A673 (cell line): ENCODE measurements around the gene INTS6. TPM values are rescaled to one million over a fixed set of nuclear protein-coding genes. Genes with fewer than 3 reads are reported as not detected.

Source experiments
- BruUV-seq: library from RNA; stranded (reverse); fragments of 400-500 nt; replicated peaks from 2 replicates; lab custom pipeline; 2021; lab: Mats Ljungman, UMichigan
- CTCF ChIA-PET: fragments of 300-600 bp; sonication (Branson Sonifier 250); formaldehyde crosslinking; loops from one replicate; lab custom pipeline; 2022; ENCODE audit warnings: antibody characterized with exemption; lab: Charles Lee
- POLR2A ChIA-PET: fragments of 300-600 bp; sonication (Branson Sonifier 250); formaldehyde crosslinking; loops from one replicate; lab custom pipeline; 2022; ENCODE audit warnings: antibody characterized with exemption; ENCODE audit not compliant: low non-redundant PET; lab: Charles Lee
- DNase-seq: peaks from one replicate; pipeline ENCODE4 v3.0.0-alpha.2; 2015; ENCODE audit warnings: low spot score
- H3K27ac ChIP-seq: fragments of 200-600 bp; sonication (generic); 2 replicates; pipeline ENCODE4 v1.5.1; 2016; ENCODE audit warnings: mixed run types, low read depth, mild to moderate bottlenecking, mixed read lengths, antibody characterized with exemption, low read length; ENCODE audit not compliant: poor library complexity, severe bottlenecking
- H3K27me3 ChIP-seq: fragments of 200-600 bp; sonication (generic); replicated peaks from 2 replicates; pipeline ENCODE4 v1.6.1; 2017; ENCODE audit warnings: mixed run types, low read depth, mild to moderate bottlenecking, mixed read lengths, antibody characterized with exemption, low read length; ENCODE audit not compliant: insufficient read depth, poor library complexity
- H3K36me3 ChIP-seq: fragments of 200-600 bp; sonication (generic); 2 replicates; pipeline ENCODE4 v1.6.1; 2016; ENCODE audit warnings: mixed run types, mild to moderate bottlenecking, mixed read lengths, antibody characterized with exemption, low read length; ENCODE audit not compliant: insufficient read depth, poor library complexity, severe bottlenecking
- H3K4me1 ChIP-seq: fragments of 200-600 bp; sonication (generic); 2 replicates; pipeline ENCODE4 v1.6.1; 2017; ENCODE audit warnings: mixed run types, mild to moderate bottlenecking, mixed read lengths, antibody characterized with exemption, low read length; ENCODE audit not compliant: insufficient read depth, poor library complexity, severe bottlenecking
- H3K4me3 ChIP-seq: fragments of 200-600 bp; sonication (generic); 2 replicates; pipeline ENCODE4 v1.5.1; 2016; ENCODE audit warnings: low read depth, mixed run types, mild to moderate bottlenecking, mixed read lengths, low read length; ENCODE audit not compliant: poor library complexity, severe bottlenecking
- H3K9me3 ChIP-seq: fragments of 200-600 bp; sonication (generic); 2 replicates; pipeline ENCODE4 v1.6.1; 2016; ENCODE audit warnings: mixed run types, low read depth, mild to moderate bottlenecking, mixed read lengths, antibody characterized with exemption, low read length; ENCODE audit not compliant: poor library complexity, severe bottlenecking
- CTCF ChIP-seq: fragments of 300-800, 200-600 bp; sonication (generic); conservative IDR thresholded peaks from 2 replicates; pipeline ENCODE4 v1.5.1; 2017; ENCODE audit warnings: low read depth, mild to moderate bottlenecking, antibody characterized with exemption, low read length, moderate library complexity, mixed read lengths
- EZH2 ChIP-seq: fragments of 200-600 bp; sonication (generic); IDR thresholded peaks from 2 replicates; pipeline ENCODE4 v1.6.1; 2017; ENCODE audit warnings: borderline replicate concordance, low read depth, mild to moderate bottlenecking, mixed read lengths, antibody characterized with exemption, low read length; ENCODE audit not compliant: poor library complexity, severe bottlenecking
- intact Hi-C: fragments of 100-400 bp; cut with micrococcal nuclease; formaldehyde crosslinking; loops from one replicate; pipeline ENCODE4 v1.10.0; 2022; ENCODE audit not compliant: unreplicated experiment
- total RNA-seq: library from RNA; stranded (reverse); gene quantifications from 2 replicates; pipeline ENCODE4 v1.2.3, GENCODE V29; 2021

INTS6 gene
- total RNA-seq, 1 experiment from 2014 or later: 90.4 TPM

- H3K36me3 ChIP-seq: no peaks in the 10 kb centered on the region
- H3K9me3 ChIP-seq: no peaks in the 10 kb centered on the region
- no TSS peak for BruUV-seq
- DNase-seq: no peak
- POLR2A ChIA-PET: no interaction called here
- no peaks in the 10 kb centered on the region for H3K27me3 ChIP-seq
- no peaks in the 10 kb centered on the region for H3K4me1 ChIP-seq
- CTCF ChIA-PET: no interaction called here
- H3K4me3 ChIP-seq: no peak overlapping the region
- no peak overlapping the region for H3K27ac ChIP-seq
- TF ChIP-seq CTCF: no peak
- TF ChIP-seq EZH2: no peak
- intact Hi-C loops: no loop called here
Observed at GRCh38 chr13:51333826-51334225, 119.0 kb downstream of the INTS6 start.

- CTCF ChIA-PET: no interaction called here
- Histone ChIP-seq H3K4me3 (no peak overlapping the region), H3K4me1 (no peaks in the 10 kb centered on the region), H3K27me3 (no peaks in the 10 kb centered on the region), H3K36me3 (no peaks in the 10 kb centered on the region), H3K9me3 (no peaks in the 10 kb centered on the region), H3K27ac (no peak overlapping the region)
- no TSS peak for BruUV-seq
- POLR2A ChIA-PET: no interaction called here
- TF ChIP-seq EZH2 (no peak), CTCF (no peak)
- intact Hi-C loops: no loop called here
- DNase-seq: no peak
Observed at GRCh38 chr13:51333421-51333820, 119.4 kb downstream of the INTS6 start.

GRCh38 chr13:51332566-51333361 is 120.1 kb downstream of the INTS6 start:
- POLR2A ChIA-PET: no interaction called here
- Histone ChIP-seq H3K4me1 (no peaks in the 10 kb centered on the region), H3K27ac (no peak overlapping the region), H3K9me3 (no peaks in the 10 kb centered on the region), H3K27me3 (no peaks in the 10 kb centered on the region), H3K4me3 (no peak overlapping the region), H3K36me3 (no peaks in the 10 kb centered on the region)
- CTCF ChIA-PET: no interaction called here
- BruUV-seq: no TSS peak
- TF ChIP-seq CTCF: no peak
- TF ChIP-seq EZH2: no peak
- intact Hi-C loops: no loop called here
- no peak for DNase-seq
